Lower leg skin (tissue), 3 donors: ENCODE data around the gene NAPEPLD.

ENCODE experiments used
- POLR2A ChIP-seq, 2 donors: fragments of 450-650 bp; IDR thresholded peaks; one replicate each; pipeline ENCODE4 v1.6.1; 2016 to 2017; ENCODE audit warnings: antibody characterized with exemption in 2 of 2, mild to moderate bottlenecking in 1 of 2, moderate library complexity in 1 of 2
- TF ChIP-seq, protein P1 (sequence below), 3 donors: fragments of 450-650 bp; IDR thresholded peaks; one replicate each; pipeline ENCODE4 v1.5.1; 2016; ENCODE audit warnings: antibody characterized with exemption in 3 of 3, mild to moderate bottlenecking in 3 of 3, moderate library complexity in 2 of 3

DNA sequence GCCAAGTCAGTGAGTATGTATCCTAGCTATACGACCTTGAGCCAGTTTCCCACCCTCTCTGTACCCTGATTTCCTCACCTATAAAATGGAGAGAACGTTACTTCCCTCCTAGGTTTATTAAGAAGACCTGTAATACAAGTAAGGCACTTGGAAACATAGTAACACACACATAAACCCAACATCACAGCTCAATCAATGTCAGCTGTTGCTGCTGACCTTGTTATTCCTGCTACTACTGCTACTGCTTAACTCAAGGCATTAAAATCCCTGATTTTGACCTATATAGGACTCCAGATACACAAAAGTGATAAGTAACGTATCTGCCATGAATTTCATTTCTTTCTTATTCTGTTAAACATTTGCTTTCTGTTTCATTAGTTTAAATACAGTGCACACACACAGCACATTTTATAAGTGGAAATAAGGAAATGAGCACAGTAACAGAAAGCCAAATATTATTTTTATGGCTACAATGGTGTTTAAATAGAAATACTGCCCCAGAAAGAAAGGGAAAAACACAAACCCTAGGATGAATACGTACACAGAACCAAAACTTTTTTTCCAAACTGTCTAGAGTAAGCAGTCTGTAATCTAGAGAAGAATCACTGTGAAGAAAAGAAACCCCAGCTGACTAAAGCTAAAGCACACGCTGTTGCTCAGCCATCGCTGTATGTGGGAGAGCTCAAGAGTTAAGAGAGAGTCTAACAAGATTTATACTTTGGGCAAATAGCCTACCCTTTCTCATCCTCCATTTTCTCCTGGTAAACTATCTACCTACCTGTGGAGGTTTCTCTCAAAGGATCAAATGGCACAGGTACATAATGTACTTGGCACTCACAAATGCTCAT lies 19.0 kb downstream of the NAPEPLD start:
- TF ChIP-seq POLR2A (IDR thresholded peaks at IDR 0.05): no peak
- TF ChIP-seq, protein P1, sequence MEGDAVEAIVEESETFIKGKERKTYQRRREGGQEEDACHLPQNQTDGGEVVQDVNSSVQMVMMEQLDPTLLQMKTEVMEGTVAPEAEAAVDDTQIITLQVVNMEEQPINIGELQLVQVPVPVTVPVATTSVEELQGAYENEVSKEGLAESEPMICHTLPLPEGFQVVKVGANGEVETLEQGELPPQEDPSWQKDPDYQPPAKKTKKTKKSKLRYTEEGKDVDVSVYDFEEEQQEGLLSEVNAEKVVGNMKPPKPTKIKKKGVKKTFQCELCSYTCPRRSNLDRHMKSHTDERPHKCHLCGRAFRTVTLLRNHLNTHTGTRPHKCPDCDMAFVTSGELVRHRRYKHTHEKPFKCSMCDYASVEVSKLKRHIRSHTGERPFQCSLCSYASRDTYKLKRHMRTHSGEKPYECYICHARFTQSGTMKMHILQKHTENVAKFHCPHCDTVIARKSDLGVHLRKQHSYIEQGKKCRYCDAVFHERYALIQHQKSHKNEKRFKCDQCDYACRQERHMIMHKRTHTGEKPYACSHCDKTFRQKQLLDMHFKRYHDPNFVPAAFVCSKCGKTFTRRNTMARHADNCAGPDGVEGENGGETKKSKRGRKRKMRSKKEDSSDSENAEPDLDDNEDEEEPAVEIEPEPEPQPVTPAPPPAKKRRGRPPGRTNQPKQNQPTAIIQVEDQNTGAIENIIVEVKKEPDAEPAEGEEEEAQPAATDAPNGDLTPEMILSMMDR (IDR thresholded peaks at IDR 0.05): no peak
